Occipital lobe (tissue), 2 donors: ENCODE data around the gene FSTL4. TPM values are rescaled to one million over a fixed set of nuclear protein-coding genes. Genes with fewer than 3 reads are reported as not detected.

ENCODE experiments used
- DNase-seq: peaks from one replicate; lab custom pipeline; 2025; lab: John Stamatoyannopoulos, UW
- total RNA-seq: library from RNA; depleted of rRNA; stranded (reverse); fragments of >200 nt; gene quantifications from one replicate; pipeline ENCODE4 v1.2.3, GENCODE V29; 2014

Gene FSTL4
- total RNA-seq, 1 donor from 2014 or later: 0.62 TPM

- no peak for DNase-seq
Measured at GRCh38 chr5:133341915-133342710, 270.2 kb downstream of the FSTL4 start.

- DNase-seq: no peak
Measured at GRCh38 chr5:133341296-133341695, 271.0 kb downstream of the FSTL4 start.

- no peak for DNase-seq
Measured at GRCh38 chr5:133340822-133341221, 271.5 kb downstream of the FSTL4 start.

GRCh38 chr5:133340002-133340755 is 272.2 kb downstream of the FSTL4 start:
- no peak for DNase-seq

- DNase-seq: no peak
Measured at GRCh38 chr5:133338504-133339355, 273.6 kb downstream of the FSTL4 start.

- no peak for DNase-seq
Measured at GRCh38 chr5:133337795-133338445, 274.4 kb downstream of the FSTL4 start.

- no peak for DNase-seq
Measured at GRCh38 chr5:133336969-133337410, 275.4 kb downstream of the FSTL4 start.

- DNase-seq: no peak
Measured at GRCh38 chr5:133336121-133336968, 276.0 kb downstream of the FSTL4 start.

- no peak for DNase-seq
Measured at GRCh38 chr5:133334796-133335639, 277.3 kb downstream of the FSTL4 start.

GRCh38 chr5:133333326-133334150 is 278.8 kb downstream of the FSTL4 start:
- no peak for DNase-seq

GRCh38 chr5:133332439-133333024 is 279.8 kb downstream of the FSTL4 start:
- DNase-seq: no peak

GRCh38 chr5:133331941-133332340 is 280.4 kb downstream of the FSTL4 start:
- no peak for DNase-seq

- no peak for DNase-seq
Measured at GRCh38 chr5:133330956-133331355, 281.4 kb downstream of the FSTL4 start.

- no peak for DNase-seq
Measured at GRCh38 chr5:133328800-133329199, 283.5 kb downstream of the FSTL4 start.

GRCh38 chr5:133327946-133328401 is 284.4 kb downstream of the FSTL4 start:
- no peak for DNase-seq

GRCh38 chr5:133326361-133326760 is 286.0 kb downstream of the FSTL4 start:
- no peak for DNase-seq

- peak; percentile 18 for DNase-seq
Measured at GRCh38 chr5:133325864-133326263, 286.5 kb downstream of the FSTL4 start.

- no peak for DNase-seq
Measured at GRCh38 chr5:133324926-133325325, 287.4 kb downstream of the FSTL4 start.
